GM12801 (cell line): ENCODE measurements around the gene EPHB1.

Source experiments
- CTCF ChIP-seq: IDR thresholded peaks from one replicate; pipeline ENCODE4 v1.5.1; 2011; ENCODE audit warnings: control low read depth; ENCODE audit not compliant: insufficient read length; ENCODE audit errors: extremely low read depth

The EPHB1 gene

GRCh38 chr3:135203026-135203425 is 408.0 kb downstream of the EPHB1 start:
- TF ChIP-seq CTCF: no peak

GRCh38 chr3:135213213-135213612 is 418.2 kb downstream of the EPHB1 start:
- no peak for TF ChIP-seq CTCF

GRCh38 chr3:135213822-135214221 is 418.8 kb downstream of the EPHB1 start:
- TF ChIP-seq CTCF: no peak

GRCh38 chr3:135214400-135214799 is 419.3 kb downstream of the EPHB1 start:
- TF ChIP-seq CTCF: no peak

GRCh38 chr3:135215516-135215915 is 420.5 kb downstream of the EPHB1 start:
- no peak for TF ChIP-seq CTCF

GRCh38 chr3:135216659-135217058 is 421.6 kb downstream of the EPHB1 start:
- no peak for TF ChIP-seq CTCF

GRCh38 chr3:135217730-135218129 is 422.7 kb downstream of the EPHB1 start:
- TF ChIP-seq CTCF: no peak

- no peak for TF ChIP-seq CTCF
Measured at GRCh38 chr3:135218304-135218703, 423.2 kb downstream of the EPHB1 start.
